Putamen (tissue), 1 donor: ENCODE data around the gene PHOX2A.
A peak's percentile ranks its signal among the peaks of the same experiment; 100 is the strongest.
"Not testable (repeated sequence)": the region's sequence is repeated elsewhere in the genome, so short reads cannot be mapped to it uniquely, and the experiment has no call there.

Source experiments
- DNase-seq: peaks from one replicate; pipeline ENCODE4 v3.0.0-alpha.2; 2016; ENCODE audit warnings: low spot score

The PHOX2A gene

DNA sequence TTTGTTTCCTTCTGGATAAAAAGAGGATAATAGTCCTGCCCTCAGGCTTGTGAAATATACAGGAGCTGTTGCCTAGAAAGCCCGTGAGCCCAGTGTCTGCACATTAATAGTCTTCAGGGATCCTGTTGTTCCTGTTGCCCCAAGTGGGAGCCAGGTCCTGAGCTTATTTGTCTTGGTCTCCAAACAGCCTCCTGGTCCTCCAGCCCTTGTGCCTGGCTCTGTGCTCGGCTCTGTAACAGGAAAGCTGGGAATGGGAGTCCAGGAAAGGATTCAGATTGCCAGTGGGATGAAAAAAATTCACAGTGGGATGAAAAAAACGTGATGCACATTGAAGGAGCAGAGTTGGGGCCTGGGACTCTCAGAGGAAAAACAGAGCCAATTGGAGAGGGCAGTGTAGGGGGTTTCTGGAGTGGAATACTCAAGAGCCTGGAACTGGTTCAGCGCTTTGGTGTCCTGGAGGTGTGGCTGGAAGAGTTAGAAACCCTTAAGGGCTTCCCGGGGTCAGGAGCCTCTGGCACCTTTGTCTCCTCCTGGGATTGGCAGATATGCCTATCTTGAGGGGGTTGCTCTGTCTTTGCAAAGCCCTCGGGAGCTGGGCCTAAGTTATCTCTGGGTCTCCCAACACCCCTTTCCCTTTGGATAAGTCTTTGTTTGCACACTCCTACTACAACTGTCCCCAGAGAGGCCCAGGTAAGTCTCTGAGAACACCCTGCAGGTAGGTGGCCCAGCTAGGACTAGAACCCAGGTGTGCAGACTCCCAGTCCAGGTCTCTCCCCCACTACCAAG, 21.7 kb downstream of the PHOX2A start:
- no peak for DNase-seq

DNA sequence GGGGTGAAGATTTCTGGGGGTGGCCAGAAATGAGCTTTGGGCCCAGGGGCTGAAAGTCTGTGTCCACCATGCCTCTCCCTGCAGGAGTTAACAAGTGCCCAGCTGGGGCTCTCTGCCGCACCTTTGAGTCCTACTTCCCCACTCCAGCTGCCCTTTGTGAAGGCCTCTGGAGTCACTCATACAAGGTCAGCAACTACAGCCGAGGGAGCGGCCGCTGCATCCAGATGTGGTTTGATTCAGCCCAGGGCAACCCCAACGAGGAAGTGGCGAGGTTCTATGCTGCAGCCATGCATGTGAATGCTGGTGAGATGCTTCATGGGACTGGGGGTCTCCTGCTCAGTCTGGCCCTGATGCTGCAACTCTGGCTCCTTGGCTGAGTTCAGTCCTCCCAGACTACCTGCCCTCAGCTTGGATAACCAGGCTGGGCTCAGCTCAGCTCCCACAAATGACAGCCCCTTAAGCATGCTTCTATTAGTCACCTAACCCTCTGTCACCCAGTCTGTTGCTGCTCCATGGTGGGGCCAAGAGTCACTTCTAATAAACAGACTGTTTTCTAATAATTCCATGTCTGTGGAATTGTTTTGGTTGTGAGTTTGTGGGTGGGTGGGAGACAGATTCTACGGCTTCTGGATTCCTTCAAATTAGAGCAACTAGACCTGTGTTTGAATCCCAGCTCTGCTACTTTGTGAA, 22.4 kb downstream of the PHOX2A start:
- no peak for DNase-seq

DNA sequence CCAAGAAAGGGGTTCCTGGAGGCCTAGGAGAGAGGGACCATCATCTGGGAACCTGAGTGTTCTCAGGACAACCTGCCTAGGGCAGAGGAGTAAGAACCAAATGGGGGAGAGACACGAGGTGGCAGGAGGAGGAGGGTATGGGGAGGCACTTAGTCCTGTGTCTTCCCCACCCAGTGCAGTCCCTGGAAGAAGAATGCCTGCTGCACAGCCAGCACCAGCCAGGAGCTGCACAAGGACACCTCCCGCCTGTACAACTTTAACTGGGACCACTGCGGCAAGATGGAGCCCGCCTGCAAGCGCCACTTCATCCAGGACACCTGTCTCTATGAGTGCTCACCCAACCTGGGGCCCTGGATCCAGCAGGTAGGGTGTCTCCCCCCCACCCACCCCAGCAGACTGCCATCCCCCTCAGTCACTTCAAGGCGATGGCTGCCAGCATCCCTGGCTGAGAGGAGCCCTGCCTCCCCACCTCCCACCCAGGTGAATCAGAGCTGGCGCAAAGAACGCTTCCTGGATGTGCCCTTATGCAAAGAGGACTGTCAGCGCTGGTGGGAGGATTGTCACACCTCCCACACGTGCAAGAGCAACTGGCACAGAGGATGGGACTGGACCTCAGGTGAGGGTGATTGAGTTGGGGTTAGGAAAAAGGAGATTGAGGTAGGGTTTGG, 23.1 kb downstream of the PHOX2A start:
- peak; percentile 24 for DNase-seq

- no peak for DNase-seq
These were observed 25.7 kb downstream of the PHOX2A start for GRCh38 chr11:72218251-72218745.

- no peak for DNase-seq
These were observed 26.1 kb downstream of the PHOX2A start for GRCh38 chr11:72217841-72218240.

GRCh38 chr11:72216638-72217037, 27.3 kb downstream of the PHOX2A start, which contains the start of gene FOLR2:
Gene FOLR2 (plus strand): TSS chr11:72216794. CDS start chr11:72218585, 1,791 bp downstream.
- no peak for DNase-seq

GRCh38 chr11:72209101-72209500, 34.9 kb downstream of the PHOX2A start:
- DNase-seq, result no peak

DNA sequence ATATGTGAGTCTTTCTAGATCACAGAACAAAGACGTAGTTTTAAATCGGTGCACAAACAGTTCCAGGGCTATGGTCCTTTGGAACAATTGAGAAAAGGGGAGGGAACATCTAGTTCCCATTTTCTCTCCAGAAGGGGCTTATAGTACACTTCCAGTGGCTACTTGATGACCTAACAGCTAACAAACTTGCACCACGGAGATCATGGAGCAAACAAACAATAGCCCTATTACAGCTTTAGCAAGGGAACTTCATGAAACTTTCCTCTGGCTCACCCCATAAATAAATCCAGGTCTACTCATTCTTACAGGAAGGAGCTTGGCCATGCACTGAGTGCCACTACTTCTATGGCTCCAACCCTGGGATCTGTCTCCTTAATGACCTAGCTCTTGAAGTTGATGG, 35.7 kb downstream of the PHOX2A start:
- no peak for DNase-seq

DNA sequence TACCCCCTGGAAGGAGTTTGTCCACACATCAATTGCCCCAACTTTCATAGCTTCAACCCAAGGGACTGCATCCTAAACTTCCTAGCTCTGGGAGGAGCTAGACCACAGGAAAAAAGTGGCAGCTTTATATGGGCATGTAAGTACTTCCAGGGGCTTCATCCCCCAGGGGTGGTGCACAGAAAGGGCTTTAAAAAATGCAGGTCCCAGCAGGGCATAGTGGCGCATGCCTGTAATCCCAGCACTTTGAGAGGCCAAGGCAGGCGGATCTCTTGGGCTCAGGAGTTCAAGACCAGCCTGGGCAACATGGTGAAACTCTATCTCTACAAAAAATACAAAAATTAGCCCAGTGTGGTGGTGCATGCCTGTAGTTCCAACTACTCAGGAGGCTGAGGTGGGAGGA, 37.2 kb downstream of the PHOX2A start:
- DNase-seq, result not testable (repeated sequence)

- DNase-seq, result no peak
These were observed 39.1 kb downstream of the PHOX2A start for GRCh38 chr11:72204886-72205285.

GRCh38 chr11:72203163-72203562, 40.8 kb downstream of the PHOX2A start:
- no peak for DNase-seq

- no peak for DNase-seq
These were observed 41.4 kb downstream of the PHOX2A start for GRCh38 chr11:72202571-72202970.

DNA sequence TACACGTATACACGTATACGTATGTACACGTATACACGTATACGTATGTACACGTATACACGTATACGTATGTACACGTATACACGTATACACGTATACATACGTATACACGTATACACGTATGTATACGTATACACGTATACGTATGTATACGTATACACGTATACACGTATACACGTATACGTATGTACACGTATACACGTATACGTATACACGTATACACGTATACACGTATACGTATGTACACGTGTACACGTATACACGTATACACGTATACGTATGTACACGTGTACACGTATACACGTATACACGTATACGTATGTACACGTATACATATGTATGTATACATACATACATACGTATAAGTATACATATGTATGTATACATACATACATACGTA, 42.5 kb downstream of the PHOX2A start:
- DNase-seq, result not testable (repeated sequence)

- DNase-seq, result no peak
These were observed 48.3 kb downstream of the PHOX2A start for GRCh38 chr11:72195518-72196270.

- DNase-seq, result no peak
These were observed 52.0 kb downstream of the PHOX2A start, which contains the start of gene FOLR1 for GRCh38 chr11:72191961-72192381. Gene FOLR1 (plus strand): TSS chr11:72192140. CDS start chr11:72192174, 34 bp downstream.

DNA sequence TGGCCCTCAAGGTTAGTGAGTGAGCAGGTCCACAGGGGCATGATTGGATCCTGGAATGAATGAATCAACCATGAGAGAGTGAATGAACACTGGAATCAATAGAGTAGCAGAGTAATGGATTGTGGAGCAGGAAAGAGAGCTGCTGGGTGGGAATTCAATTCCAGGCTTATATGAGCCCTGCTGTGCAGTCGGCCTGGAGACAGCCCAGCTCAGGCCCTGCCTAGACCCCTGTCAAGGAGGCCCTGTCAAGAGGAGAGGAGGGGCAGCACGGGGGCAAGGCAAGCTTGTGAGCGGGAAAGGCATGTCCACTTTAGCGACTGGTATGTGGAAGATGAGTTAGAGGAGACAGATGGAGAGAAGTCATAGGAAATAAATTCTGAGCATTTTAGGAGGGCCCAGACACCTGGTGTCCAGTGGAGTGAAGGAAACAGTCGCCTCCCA, 53.3 kb downstream of the PHOX2A start:
- DNase-seq, result no peak

GRCh38 chr11:72189455-72190250, 54.3 kb downstream of the PHOX2A start:
- peak; percentile 25 for DNase-seq
